ENCODE results near the gene COL26A1.

- TF ChIP-seq CTCF (IDR thresholded peaks at IDR 0.05) (no peak), POLR2A (IDR thresholded peaks at IDR 0.05) (no peak)
These were observed 214.3 kb downstream of the COL26A1 start for GRCh38 chr7:101576998-101577397.
